Testis (tissue), 2 donors: Measurements from ENCODE around the gene DMC1.

Experiments
- CTCF ChIP-seq, 3 experiments: fragments of 450-650 bp in 2 of 3; fragments of 200-600 bp in 1 of 3; sonication (generic) in 1 of 3; IDR thresholded peaks; one replicate each; pipeline ENCODE4 v1.5.1; 2016 to 2019; ENCODE audit warnings: antibody characterized with exemption in 3 of 3, mild to moderate bottlenecking in 2 of 3, moderate library complexity in 1 of 3
- POLR2A ChIP-seq: fragments of 450-650 bp; IDR thresholded peaks from one replicate; pipeline ENCODE4 v1.6.1; 2017; ENCODE audit warnings: antibody characterized with exemption, mild to moderate bottlenecking, moderate library complexity

- TF ChIP-seq POLR2A: no peak
- TF ChIP-seq CTCF (IDR thresholded peaks at IDR 0.05): no peak
These were observed 3.1 kb downstream of the DMC1 start for GRCh38 chr22:38566726-38567504.
